ENCODE results near the gene THRAP3. TPM values are rescaled to one million over a fixed set of nuclear protein-coding genes. Genes with fewer than 3 reads are reported as not detected.

Gene THRAP3
- total and polyA plus RNA-seq, 2 donors (not counting 3 experiments of a cell fraction or from before 2014, with no cell fraction given) = 38.0 to 144 TPM

DNA sequence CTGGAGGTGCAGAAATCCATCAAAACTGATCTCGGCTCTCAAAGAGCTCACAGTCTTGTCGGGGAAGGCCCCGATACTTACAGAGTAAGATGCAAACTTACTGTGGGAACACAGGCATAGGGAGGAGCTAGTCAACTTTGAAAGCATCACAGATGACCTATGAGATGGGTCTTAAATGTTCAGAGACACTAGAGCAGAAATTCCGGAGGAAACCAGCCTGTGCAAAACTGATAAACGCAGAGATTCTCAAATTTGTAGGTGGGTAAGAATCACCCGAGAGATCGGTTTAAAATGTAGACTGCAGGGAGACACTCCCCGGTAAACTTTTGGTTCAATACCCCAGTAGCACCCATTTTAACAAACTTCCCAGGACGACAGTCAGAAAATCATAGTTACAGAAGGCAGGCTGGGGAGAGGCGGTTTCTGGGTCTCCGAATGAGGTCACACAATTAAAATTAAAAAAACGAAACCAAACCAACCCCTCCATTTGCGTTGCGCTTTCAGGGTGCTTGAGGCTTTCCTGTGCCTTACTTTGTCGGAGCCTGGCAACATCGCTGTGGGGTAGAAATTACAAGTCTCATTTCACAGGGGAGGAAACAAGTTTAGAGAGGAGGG, 755 bp upstream of the THRAP3 start:
- POLR2A ChIA-PET = interaction anchor here (0.6 to 1.6 kb wide), 5 partner anchors 13 to 67 kb away, joined by 3 to 13 read pairs (median 3); partner anchors contain the start of gene MAP7D1
- FAIRE-seq = no peak

More for the DNA sequence above, 755 bp upstream of the THRAP3 start:
- H3K4me2 ChIP-seq (ENCODE audit: insufficient read depth, low read length) = peak overlapping the region; percentile 88
- H3K9me1 ChIP-seq (replicated peaks; ENCODE audit: control insufficient read depth, extremely low read depth, insufficient read depth, low read length) = no peaks in the 10 kb centered on the region
- peak; percentile 68 for DNase-seq (ENCODE audit: low read depth, low spot score)
- TF ChIP-seq, protein P1, sequence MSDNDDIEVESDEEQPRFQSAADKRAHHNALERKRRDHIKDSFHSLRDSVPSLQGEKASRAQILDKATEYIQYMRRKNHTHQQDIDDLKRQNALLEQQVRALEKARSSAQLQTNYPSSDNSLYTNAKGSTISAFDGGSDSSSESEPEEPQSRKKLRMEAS (IDR thresholded peaks at IDR 0.05; ENCODE audit: insufficient read depth, insufficient read length) = no peak
- TF ChIP-seq POLR2AphosphoS5 (IDR thresholded peaks at IDR 0.05; ENCODE audit: insufficient read depth, low read depth, low read length) (no peak), FOS (IDR thresholded peaks at IDR 0.05; ENCODE audit: borderline replicate concordance, insufficient read depth, low read length) (no peak), EZH2 (IDR thresholded peaks at IDR 0.05; ENCODE audit: borderline replicate concordance, low read depth, low read length, severe bottlenecking) (no peak), GATA2 (IDR thresholded peaks at IDR 0.05; ENCODE audit: insufficient read depth, insufficient read length, low read depth, low read length) (no peak), JUN (IDR thresholded peaks at IDR 0.05; ENCODE audit: borderline replicate concordance, insufficient read depth, insufficient read length, low read depth) (no peak)
- TF ChIP-seq, protein P2, sequence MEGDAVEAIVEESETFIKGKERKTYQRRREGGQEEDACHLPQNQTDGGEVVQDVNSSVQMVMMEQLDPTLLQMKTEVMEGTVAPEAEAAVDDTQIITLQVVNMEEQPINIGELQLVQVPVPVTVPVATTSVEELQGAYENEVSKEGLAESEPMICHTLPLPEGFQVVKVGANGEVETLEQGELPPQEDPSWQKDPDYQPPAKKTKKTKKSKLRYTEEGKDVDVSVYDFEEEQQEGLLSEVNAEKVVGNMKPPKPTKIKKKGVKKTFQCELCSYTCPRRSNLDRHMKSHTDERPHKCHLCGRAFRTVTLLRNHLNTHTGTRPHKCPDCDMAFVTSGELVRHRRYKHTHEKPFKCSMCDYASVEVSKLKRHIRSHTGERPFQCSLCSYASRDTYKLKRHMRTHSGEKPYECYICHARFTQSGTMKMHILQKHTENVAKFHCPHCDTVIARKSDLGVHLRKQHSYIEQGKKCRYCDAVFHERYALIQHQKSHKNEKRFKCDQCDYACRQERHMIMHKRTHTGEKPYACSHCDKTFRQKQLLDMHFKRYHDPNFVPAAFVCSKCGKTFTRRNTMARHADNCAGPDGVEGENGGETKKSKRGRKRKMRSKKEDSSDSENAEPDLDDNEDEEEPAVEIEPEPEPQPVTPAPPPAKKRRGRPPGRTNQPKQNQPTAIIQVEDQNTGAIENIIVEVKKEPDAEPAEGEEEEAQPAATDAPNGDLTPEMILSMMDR (IDR thresholded peaks at IDR 0.05; ENCODE audit: extremely low read depth in 1 of 2, insufficient read depth in 1 of 2, low read depth in 1 of 2, low read length in 2 of 2) = no peak
- peak overlapping the region; percentile 95 for H3K9ac ChIP-seq (replicated peaks; ENCODE audit: extremely low read depth, insufficient read depth, low read length)
- H3K4me1 ChIP-seq (ENCODE audit: control insufficient read depth, extremely low read depth, insufficient read depth, low read length) = peaks cover 17% of the 10 kb centered on the region
- TSS peak; percentile 97 for BruUV-seq (replicated peaks)
- H2AFZ ChIP-seq (ENCODE audit: low read depth, low read length) = peak overlapping the region; percentile 78
- no peaks in the 10 kb centered on the region for H3K27me3 ChIP-seq (ENCODE audit: control insufficient read depth in 2 of 2, insufficient read depth in 2 of 2, low read length in 2 of 2)
- intact Hi-C loops (cut with micrococcal nuclease) = loop anchor here (5.0 kb wide), 1 partner anchor 1031 kb away; the partner anchor contains the start of gene SFPQ
- H3K4me3 ChIP-seq (replicated peaks in 1 of 3; ENCODE audit: insufficient read depth in 1 of 3, low read depth in 1 of 3, low read length in 3 of 3) = peak overlapping the region; percentile 56 to 83 (median 78)
- CTCF ChIA-PET = interaction anchor here (0.6 to 2.9 kb wide), 12 partner anchors 12 to 228 kb away, joined by 3 to 17 read pairs (median 5); partner anchors contain the start of gene TRAPPC3
- peak overlapping the region; percentile 87 for H3K27ac ChIP-seq (ENCODE audit: insufficient read depth, low read depth, low read length)
- H3K36me3 ChIP-seq (ENCODE audit: control insufficient read depth in 2 of 2, extremely low read depth in 1 of 2, insufficient read depth in 2 of 2, low read length in 2 of 2) = peaks cover 2 to 3% of the 10 kb centered on the region in 2 experiments
- dilution Hi-C loops (cut with MboI; ENCODE audit: extremely low pct_ligation_motif_present, low sequenced_read_pairs) = no loop called here
- H3K9me3 ChIP-seq (replicated peaks; ENCODE audit: control insufficient read depth, insufficient read depth, low read length) = no peaks in the 10 kb centered on the region
- H4K20me1 ChIP-seq (replicated peaks; ENCODE audit: control insufficient read depth, extremely low read depth, insufficient read depth, low read length) = peaks cover 7% of the 10 kb centered on the region
- peaks cover 42% of the 10 kb centered on the region for H3K79me2 ChIP-seq (ENCODE audit: control insufficient read depth, insufficient read depth, low read length)
